NCI-H2196 treated with DMSO at 0.1 percent for 48 hours (cell line): ENCODE data around the gene KRT8.
"Not testable (repeated sequence)": the region's sequence is repeated elsewhere in the genome, so short reads cannot be mapped to it uniquely, and the experiment has no call there.

ENCODE experiments used
- DNase-seq: peaks from one replicate; lab custom pipeline; 2025; ENCODE audit not compliant: unreplicated experiment; lab: John Stamatoyannopoulos, UW

The KRT8 gene

DNA sequence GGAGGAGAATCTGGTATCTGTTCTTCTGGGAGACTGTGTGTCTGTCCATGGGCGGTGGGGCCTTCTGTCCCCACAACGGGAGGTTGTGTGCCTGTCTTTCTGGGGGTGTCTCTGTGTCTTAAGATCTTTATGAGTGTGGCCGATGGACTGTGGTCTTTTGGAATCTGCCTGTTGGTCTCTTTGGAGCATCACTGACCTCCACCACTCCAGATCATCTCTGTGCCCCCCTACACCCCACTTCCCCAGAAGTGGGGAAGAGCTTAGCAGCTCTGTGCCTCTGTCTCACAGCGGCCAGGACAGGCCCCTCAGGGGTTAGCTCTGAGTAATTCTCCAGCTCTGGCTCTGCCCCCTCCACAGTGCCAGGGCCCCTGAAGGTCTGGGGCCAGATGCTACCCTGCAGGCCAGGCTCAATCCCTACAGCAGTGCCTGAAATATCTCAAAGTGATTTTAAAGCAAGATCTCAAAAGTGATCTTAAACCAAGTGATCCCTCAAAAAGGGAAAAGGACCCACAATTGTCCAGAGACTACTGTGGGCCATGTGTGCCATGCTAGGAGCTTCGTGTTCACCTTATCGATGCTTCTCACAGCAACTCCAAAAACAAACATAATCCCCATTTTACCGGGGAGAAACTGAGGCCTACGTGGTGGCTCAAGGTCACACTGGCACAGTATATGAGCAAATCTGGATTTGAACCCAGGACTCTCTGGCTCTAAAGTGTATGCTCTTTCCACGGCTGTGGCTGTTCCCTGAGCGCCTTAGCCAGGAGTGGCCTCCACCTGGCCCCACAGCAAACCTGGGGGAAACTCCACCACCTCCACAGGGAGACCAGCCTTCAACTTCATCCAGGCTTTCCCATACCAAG, 30.1 kb downstream of the KRT8 start:
- no peak for DNase-seq

- no peak for DNase-seq
Measured at GRCh38 chr12:52873832-52874572, 30.9 kb downstream of the KRT8 start.

GRCh38 chr12:52873513-52873831, 31.4 kb downstream of the KRT8 start:
- DNase-seq = no peak

DNA sequence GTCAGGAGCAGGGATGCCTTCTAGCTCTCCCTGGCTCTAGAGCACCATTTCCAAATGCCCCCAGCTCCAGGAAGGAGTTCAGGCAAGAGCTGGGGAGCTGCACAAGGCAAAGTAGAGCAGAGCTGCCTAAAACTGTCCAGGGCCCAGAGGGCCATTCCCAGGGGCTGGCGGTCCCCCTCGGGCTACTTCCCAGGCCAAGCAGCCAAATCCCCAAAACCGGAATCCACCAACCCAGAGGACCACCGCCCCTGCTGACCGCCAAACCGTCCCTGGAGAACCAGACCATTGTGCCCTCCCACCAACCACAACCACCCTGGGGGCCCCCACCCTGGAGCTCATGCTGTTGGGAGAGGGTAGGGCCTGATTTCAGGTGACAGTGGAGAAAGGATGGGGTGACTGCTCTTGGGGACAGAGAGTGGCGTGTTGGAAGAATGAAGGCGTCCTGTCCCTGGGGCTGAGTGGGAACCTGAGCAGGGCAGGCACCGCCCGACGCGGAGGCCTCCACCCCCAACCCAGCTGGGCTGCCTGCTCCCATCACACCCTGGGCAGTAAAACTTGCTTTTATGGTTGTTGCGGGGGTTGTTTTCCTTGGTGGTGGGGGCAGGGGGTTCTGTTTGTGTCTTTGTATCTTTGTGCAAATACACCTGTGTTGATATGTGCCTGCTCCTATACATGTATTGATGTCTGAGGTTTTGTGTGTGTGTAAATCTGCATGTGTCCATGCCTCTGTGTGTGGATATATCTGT, 32.1 kb downstream of the KRT8 start:
- no peak for DNase-seq

DNA sequence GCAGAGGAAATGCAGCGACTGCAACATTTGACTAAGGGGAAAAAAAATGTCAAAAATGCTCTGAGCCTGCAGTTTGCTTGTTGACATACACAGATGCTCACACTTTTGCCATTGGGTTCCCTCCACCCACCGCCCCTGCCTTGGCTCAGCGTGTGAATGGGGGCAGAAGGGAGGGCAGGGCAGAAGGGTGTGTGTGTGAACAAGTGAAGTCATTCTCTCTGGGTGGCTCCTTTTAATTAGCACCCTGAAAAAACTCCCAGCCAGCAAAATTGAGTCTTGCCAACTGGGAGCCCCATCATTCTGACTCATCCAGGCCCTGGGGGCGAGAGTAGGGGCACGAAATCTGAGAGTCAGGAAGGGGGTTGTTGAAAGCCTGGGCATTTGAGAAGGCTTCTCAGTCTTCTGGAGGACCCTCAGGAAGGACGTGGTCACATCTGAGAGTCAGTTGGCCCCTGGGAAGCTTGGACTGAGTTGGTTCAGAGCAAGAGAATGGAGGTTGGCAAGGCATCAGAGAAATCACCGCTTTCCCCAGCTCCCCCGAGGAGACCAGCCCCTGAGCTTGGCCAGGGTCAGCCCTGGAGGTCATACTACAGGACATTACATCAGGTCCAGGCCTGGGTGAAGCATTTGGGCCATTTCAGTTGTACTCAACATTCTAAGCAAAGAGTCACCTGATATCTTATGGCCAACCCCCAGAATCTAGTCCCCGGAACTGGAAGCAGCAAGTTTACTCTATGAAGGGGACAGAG, 33.4 kb downstream of the KRT8 start:
- no peak for DNase-seq

- peak; percentile 16 for DNase-seq
Measured at GRCh38 chr12:52870361-52871290, 34.2 kb downstream of the KRT8 start.

- no peak for DNase-seq
Measured at GRCh38 chr12:52867642-52868041, 37.2 kb downstream of the KRT8 start.

GRCh38 chr12:52867152-52867551, 37.7 kb downstream of the KRT8 start:
- DNase-seq = no peak

DNA sequence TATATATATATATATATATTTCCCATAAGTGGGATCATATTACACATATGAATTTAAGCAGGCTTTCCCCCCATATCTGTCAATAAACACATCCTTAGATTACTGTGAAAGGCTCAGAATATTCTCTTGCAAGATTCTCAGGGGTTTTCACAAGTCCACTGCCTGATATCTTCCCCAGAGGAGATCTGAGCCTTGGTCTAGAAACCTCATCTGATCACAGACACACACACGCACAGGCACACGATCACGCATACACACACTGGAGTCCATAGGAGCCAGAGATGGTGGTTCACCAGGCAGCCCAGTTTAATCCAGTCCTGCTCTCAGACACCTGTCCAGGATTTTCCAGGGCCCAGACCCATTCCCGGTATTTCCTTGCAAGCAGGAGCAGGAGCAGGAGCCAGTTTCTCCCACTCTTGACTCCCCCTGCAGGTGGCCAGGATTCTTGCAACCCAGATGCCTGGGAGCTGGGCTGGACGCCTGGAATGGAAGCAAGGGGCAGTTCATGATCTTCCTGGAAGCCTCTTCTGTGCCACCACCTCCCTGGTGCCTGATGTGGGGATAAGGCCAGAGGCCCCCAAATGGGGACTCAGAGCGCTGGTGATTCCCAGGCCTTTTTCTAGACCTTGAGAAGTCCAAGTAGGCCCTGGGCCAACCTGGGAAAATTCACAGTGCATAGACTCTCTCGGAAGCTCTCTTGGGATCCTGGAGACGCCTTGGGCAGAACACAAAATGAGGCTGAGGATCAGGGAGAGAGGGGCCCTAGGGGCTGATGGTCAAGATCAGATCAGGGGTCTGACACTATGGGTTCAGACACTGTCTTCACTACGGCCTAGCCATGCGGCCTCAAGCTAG, 39.6 kb downstream of the KRT8 start:
- peak; percentile 67 for DNase-seq

GRCh38 chr12:52862023-52862422, 42.9 kb downstream of the KRT8 start:
- no peak for DNase-seq

GRCh38 chr12:52861511-52861910, 43.4 kb downstream of the KRT8 start:
- DNase-seq = no peak

GRCh38 chr12:52860102-52860823, 44.6 kb downstream of the KRT8 start:
- DNase-seq = peak; percentile 16

DNA sequence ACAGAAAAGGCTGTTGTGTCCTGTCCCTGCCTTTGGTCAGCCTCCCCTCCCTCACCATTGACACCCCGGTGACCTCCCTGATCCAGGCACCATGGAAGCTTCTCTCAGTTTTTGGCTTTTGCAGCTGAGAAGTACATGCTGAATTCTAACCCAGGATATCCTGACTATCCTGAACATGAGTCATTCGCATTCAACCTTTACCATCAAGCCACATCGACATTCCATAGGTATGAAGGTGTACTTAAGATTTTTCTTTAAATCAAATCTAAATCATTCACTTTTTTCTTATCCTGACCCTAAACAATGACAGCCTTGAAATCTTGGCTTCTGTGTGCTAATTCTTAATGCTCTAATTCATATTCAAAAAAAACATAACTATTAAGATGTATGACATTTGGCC, 47.4 kb downstream of the KRT8 start:
- no peak for DNase-seq

- no peak for DNase-seq
Measured at GRCh38 chr12:52856787-52857186, 48.1 kb downstream of the KRT8 start.

- not testable (repeated sequence) for DNase-seq
Measured at GRCh38 chr12:52856077-52856476, 48.8 kb downstream of the KRT8 start.

GRCh38 chr12:52851787-52852186, 53.1 kb downstream of the KRT8 start:
- DNase-seq = no peak

GRCh38 chr12:52850681-52851080, 54.2 kb downstream of the KRT8 start:
- DNase-seq = no peak

DNA sequence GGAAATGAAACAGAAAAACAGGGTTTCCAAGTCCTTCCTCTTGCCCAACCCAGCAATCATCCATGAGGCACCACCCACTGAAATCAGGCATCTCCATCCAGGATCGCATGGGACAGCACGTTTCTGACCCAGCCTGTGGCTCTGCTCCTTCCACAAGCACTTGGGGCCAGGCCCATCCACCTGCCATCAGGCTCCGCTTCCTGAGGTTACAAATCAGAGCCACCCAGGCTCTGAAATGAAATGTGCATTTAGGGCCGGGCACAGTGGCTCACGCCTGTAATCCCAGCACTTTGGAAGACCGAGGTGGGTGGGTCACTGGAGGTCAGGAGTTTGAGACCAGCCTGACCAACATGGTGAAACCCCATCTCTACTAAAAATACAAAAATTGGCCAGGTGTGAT, 55.4 kb downstream of the KRT8 start:
- DNase-seq = no peak
